Colon (tissue), 2 donors: Measurements from ENCODE around the gene ATP6V0A1.
"Not testable (repeated sequence)": the region's sequence is repeated elsewhere in the genome, so short reads cannot be mapped to it uniquely, and the experiment has no call there.

Experiments
- FAIRE-seq: peaks from 2 replicates; lab custom pipeline; 2012; peaks lifted over from hg19 to GRCh38; lab: Jason Lieb, UNC
- donor health status: control.
- donor health status: control.

ATP6V0A1 gene

DNA sequence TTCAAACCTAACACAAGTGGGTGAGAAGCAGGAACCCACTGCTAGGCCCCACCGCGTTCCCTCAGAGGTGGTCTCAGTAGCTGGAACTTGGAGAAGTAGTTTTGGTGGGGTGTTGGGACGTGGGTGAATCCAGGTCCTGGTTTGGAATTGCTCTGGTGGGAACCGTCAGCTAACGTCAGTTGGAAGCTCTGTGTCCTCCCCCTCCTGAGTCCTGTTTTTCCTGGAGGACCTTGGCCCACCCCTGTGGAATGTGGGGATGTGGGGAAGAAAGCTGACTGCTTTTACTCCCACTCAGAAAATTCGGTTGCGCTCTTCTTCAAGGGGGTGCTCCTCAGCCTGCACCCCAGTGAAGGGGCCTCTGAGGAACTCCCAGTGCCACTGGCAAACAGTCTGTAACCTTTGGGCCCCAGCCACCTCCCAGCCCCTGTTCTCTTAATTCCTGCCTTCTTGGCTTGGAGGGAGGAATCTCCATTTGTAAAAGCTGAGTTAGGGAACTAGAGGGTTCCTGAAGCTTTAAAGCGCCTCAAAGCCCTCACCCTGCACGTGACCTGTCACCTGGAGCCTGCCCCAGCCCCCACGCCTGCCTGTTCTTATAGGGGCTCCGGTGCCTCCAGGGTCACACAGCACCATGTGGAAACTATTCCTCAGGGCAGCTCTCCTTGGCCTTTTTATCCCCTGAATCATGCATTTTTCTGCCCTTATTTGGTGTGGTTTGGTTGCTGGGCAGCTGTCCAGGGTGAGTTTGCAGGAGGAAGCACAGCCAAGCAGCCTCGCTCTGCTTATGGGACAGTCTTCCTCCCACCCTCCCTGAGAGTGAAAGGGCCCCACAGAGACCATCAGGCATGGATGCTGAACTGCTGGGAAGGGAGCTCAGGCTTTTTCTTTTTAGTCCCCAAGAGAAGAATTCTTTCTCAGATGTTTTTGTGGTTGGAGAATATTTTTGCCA is 61.1 kb downstream of the ATP6V0A1 start:
- no peak for FAIRE-seq

DNA sequence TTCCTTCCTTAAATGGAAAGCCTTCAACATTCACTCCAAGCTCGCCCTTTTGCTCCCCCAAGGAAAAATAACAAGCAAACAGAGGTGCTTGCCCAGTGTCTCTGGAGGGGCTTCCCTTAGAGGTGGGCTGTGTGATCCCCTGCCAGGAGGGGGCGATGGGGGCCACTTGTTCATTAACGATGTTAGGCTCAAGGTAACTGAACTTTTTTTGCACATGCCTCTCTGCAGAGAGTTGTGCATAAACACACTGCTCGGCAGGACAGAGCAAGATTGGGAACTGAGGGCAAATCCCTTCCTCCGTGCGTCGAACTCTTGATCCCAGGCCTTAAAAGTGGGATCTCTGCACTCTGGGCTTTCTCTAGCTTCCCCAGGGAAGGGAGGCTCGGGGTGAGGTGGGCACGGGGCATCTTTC is 61.9 kb downstream of the ATP6V0A1 start:
- FAIRE-seq = no peak

DNA sequence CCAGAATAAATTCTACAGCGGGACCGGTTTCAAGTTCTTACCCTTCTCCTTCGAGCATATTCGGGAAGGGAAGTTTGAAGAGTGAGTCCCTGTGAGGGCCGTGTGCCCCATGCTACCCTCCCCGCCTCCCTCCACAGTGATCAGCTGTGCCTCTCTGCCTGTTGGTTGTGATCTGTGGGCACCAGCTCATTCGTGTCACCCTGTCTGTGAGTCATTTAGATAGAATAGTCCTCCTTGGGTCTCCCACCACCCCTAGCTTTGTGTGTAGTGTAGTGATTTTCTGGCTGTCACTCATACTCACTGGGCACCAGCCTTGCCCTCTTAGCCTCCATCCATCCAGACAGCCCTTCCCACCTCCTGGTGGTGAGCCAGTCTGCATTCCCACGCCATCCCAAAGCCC is 62.4 kb downstream of the ATP6V0A1 start:
- no peak for FAIRE-seq

DNA sequence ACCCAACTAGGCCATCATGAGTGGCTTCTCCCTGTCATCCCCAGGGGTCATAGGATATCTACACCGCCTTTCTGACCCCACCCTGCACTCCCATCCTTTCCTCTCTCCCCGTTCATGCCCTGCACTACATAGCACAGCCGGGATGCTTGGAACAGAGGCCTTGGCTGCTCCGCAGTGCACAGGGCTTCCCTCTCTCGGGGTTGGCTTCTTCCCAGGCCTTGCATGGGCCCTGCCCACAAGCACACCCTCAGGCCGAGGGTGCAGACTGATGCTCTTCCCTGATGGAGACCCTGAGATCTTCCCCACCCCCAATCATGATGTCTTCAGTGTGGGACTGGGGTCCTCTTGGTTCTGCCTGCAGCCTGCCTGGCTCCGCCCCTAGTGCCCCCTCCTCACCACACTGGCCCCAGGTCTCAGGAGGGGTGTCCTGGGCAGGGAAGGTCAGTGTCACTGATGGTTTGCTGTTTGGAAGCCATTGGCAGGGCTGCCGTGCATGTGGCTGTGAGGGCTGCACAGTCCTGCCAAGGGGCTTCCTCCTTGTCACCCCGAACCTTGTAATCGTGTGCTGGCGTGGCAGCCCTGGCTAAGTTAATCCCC is 63.1 kb downstream of the ATP6V0A1 start:
- no peak for FAIRE-seq

DNA sequence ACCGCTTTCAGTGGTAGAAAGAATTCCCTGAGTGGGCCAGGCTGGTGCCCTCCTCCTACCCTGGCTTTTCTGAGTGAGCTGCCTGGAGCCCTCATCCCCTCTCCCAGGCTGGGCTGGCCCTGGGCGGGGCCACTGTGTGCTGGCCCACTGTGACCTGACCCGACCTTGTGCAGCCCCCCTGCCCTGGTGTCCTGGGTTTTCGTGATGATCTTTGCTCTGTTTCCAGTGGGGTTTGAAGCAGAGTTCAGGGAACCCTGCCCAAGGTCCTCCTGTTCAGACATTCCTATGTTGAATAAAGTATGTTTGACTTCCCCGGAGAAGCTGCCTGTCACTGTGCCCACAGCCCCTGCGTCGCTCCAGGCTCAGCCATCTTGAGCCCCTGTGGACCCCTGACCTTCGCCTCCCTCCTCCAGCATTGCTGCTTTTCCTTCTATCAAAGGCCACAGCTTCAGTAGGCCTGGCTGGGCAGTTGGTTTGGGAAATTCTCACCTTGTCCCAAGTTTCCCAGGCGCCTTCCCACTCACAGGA is 63.6 kb downstream of the ATP6V0A1 start:
- FAIRE-seq = no peak

DNA sequence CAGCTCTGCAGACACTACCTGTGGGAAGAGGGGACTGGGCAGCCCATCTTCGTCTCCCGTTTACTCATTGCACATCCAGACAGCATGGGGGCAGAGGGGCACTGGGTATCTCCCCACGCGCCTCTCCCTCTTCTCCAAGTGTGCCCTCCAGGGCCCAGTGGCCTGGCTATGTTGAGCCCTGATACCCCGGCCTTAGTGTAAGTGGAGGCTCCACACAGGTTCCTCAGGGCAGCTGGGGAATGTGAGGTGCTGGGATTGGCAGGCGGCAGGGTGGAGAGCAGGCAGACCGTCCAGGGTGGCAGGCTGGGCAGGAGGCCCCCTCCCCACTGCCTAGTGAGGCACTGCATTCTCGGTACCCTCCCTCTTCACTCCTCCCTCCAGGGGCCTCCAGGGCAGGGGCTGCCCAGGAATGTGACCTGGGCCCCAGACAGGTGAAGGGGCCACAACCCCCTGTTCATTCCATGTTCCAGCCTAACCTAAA is 64.2 kb downstream of the ATP6V0A1 start:
- no peak for FAIRE-seq

DNA sequence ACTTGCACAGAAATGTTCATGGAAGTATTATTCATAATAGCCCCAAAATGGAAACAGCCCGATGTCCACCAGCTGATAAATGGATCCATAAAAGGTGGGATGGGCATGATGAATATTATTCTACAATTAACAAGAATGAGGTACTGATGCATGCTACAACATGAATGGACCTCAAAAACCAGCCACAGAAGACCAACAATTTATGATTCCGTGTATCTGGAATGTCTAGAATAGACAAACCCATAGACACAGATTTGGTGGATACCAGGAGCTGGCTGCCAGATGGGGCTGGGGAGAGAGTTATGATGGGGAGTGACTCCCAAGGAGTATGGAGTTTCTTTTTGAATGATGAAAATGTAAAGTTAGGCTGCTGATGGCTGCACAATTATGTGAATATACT is 66.5 kb downstream of the ATP6V0A1 start:
- no peak for FAIRE-seq

DNA sequence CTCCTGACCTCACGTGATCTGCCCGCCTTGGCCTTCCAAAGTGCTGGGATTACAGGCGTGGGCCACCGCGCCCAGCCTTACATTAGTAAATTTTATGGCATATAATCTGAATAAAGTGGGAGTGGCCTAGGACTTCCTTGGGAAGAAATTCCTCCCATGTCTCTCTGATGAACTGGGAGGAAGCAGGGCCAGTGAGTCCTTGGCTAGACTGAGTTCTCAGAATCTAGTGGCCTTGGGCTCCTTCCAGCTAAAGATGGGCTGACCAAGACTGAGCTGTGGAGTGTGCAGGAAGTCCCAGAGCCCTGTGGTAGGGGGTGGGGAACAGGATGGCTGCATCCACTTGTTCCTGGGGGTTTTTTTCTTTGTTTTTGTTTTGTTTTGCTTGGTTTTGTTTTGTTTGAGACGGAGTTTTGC is 67.4 kb downstream of the ATP6V0A1 start:
- FAIRE-seq = no peak

DNA sequence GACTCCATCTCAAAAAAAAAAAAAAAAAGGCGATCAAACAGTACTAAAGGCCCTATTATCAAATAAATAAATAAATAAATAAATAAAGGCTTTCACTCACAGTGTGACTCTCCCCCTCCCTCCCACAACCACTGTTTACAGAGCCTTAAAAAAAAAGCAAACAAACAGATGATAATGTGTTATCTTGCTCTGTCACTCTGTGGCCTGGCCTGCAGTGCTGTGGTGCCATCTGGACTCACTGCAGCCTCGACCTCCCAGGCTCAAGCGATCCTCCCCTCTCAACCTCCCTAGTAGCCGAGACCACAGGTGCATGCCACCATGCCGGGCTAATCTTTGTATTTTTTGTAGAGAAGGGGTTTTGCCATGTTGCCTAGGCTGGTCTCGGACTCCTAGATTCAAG is 69.3 kb downstream of the ATP6V0A1 start:
- FAIRE-seq = no peak

DNA sequence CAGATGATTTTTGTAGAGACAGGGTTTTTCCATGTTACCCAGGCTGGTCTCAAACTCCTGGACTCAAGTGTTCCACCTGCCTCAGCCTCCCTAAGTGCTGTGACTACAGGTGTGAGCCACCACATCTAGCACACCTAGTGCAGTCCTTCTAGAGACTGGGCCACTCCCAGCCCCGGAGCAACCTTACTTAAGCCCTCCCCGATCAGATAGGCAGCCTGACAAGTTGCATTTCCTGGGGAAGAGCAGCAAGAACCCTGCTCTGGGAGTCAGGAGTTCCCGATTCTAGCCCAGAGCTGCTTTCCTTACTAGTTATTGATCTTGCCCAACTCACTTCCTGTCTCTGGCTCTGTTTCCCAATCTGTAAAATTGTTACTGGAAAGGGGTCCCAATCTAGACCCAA is 70.4 kb downstream of the ATP6V0A1 start:
- FAIRE-seq = no peak

DNA sequence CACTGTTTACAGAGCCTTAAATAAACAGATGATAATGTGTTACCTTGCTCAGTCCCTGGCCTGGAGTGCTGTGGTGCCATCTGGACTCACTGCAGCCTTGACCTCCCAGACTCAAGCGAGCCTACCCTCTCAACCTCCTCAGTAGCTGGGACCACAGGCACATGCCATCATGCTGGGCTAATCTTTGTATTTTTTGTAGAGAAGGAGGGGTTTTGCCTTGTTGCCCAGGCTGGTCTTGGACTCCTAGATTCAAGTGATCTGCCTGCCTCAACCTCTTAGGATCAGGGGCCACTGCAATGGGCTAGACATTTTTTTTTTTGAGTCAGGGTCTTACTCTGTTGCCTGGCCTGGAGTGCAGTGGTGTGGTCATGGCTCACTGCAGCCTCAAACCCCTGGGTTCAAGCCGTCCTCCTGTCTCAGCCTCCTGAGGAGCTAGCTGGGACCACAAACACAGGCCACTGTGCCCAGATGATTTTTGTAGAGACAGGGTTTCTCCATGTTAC is 72.3 kb downstream of the ATP6V0A1 start:
- no peak for FAIRE-seq

DNA sequence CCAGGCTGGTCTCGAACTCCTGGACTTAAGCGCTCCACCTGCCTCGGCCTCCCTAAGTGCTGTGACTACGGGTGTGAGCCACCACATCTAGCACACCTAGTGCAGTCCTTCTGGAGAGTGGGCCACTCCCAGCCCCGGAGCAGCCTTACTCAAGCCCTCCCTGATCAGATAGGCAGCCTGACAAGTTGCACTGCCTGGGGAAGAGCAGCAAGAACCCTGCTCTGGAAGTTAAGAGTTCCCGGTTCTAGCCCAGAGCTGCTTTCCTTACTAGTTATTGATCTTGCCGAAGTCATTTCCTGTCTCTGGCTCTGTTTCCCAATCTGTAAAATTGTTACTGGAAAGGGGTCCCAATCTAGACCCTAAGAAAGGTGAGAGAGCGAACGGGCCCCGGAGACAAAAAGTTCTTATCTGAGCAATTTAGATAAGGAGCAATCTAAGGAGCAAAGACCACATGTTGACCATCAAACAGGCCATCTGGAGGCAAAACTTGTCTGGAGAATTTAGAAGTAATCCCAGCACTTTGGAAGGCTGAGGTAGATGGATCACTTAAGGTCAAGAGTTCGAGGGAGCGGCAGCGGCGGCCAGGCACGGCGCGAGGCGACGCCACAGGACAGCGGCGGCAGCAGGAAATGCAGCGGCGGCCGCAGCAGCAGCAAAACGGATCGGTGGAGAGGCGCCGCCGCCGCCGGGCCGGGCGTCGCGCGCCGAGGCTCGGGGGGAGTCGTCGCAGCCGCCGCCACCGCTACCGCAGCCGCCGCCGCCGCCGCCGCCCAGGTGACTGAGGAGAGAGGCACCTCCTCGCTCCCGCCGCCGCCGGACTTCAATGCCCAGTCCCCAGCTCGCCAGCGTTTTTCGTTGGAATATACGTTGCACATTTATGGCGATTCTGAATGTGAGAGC is 73.0 kb downstream of the ATP6V0A1 start:
- FAIRE-seq = no peak

DNA sequence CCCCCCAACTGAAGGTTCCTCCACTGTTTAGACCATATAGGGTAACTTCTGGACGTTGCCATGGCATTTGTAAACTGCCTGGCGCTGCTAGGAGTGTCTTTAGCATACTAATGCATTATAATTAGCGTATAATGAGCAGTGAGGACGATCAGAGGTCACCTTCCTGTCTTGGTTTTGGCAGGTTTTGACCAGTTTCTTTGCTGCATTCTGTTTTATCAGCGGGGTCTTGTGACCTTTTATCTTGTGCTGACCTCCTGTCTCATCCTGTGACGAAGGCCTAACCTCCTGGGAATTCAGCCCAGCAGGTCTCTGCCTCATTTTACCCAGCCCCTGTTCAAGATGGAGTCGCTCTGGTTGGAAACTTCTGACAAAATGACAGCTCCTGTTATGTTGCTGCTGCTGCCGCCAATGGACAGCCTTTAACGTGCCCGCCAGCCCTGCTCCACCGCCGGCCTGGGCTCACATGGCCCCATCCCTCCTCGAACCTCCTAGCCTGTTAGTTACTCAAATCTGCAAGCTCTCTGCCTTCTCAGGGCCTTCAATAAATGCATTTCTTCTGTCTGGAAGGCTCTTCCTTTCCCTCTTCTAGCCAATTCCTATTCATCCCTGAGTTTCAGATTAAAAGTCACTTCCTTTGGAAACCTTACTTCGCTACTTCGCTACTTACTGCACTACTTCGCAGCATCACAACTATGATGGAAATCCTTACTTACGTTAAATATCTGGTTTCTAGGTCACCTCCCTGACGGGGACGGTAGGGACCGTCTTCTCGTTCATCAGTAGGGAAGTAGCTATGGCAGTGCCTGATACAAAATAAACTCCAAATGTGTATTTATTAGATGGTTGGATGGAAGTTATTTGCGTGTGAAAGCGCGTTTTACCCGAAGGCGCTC is 76.7 kb downstream of the ATP6V0A1 start:
- FAIRE-seq = no peak

DNA sequence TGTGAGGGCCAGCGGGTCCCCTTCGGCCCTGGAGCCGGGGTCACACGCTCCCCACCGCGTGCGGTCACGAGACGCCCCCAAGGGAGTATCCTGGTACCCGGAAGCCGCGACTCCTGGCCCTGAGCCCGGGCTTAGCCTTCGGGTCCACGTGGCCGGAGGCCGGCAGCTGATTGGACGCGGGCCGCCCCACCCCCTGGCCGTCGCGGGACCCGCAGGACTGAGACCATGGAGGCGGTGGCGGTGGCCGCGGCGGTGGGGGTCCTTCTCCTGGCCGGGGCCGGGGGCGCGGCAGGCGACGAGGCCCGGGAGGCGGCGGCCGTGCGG is 77.3 kb downstream of the ATP6V0A1 start, which contains the start of gene NAGLU:
Gene NAGLU, plus strand, starts transcription at position 194 of the 324 bp plus-strand sequence. Its CDS starts 32 bp downstream, at position 226.
- FAIRE-seq = no peak

DNA sequence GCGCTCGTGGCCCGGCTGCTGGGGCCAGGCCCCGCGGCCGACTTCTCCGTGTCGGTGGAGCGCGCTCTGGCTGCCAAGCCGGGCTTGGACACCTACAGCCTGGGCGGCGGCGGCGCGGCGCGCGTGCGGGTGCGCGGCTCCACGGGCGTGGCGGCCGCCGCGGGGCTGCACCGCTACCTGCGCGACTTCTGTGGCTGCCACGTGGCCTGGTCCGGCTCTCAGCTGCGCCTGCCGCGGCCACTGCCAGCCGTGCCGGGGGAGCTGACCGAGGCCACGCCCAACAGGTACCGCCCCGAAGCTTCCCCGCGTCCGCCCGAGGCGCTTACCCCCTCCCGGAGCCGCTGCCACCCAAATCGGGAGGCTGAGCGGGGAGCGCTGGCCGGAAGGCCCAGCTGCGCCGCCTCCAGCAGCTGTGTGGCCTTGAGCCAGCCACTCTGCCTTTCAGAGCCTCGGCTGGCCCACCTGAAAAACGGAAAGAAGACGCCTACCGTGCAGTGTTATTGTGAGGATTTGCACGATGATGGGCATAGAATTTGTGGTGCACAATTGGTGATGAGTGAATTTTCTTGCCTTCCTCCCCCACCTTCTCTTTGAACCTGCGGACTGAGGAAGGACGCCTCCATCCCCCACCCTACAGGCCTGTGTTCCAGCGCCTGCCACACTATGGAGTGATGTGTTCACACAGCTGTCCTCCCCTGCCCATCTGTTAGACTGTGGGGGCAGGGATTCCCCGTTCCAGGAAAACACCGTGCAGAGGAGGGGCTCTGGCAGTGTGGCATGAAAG is 77.9 kb downstream of the ATP6V0A1 start:
- FAIRE-seq = no peak

DNA sequence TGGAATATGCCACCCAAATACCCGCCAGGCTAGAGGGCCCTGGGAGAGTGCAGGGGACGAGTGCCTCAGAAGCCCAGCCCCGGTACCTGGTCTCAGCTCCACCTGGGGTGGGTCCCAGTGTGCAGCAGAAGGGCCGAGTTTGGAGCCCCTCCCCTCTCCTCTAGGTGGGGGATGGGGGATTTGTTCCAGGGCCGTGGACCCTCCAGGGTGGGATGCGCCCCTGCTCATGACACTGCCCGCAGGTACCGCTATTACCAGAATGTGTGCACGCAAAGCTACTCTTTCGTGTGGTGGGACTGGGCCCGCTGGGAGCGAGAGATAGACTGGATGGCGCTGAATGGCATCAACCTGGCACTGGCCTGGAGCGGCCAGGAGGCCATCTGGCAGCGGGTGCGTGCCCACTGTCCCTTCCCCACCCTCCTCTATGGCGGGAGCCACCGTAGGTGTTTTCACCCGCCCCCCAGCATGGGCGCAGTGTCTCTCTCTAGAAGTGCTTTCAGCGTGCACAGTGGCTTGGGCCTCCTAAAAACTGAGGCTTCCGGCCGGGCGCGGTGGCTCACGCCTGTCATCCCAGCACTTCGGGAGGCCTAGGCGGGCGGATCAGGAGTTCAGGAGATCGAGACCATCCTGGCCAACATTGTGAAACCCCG is 78.6 kb downstream of the ATP6V0A1 start:
- FAIRE-seq = no peak

DNA sequence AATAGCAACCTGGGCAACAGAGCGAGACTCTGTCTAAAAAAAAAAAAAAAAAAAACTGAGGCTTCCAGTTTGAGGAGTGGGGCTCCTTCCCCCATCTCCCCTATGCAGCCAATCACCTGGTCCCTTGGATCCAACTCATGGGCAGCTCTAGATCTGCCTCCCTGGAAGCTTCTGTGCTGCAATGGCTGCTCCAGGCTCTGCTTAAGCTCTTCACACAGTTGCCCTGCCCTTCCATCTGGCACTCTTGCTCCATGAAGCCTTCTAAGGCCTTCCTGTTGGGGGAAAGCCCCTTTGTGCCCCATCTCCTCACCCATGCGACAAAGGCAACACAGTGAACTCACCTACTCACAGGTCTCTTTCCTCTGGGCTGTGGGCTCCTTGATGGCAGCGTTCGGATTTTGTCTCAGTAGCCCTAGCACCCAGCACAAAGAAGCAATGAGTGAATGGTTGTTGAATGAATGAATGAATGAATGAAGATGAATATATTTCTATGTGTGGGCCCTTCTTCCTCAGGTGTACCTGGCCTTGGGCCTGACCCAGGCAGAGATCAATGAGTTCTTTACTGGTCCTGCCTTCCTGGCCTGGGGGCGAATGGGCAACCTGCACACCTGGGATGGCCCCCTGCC is 79.3 kb downstream of the ATP6V0A1 start:
- FAIRE-seq = no peak

DNA sequence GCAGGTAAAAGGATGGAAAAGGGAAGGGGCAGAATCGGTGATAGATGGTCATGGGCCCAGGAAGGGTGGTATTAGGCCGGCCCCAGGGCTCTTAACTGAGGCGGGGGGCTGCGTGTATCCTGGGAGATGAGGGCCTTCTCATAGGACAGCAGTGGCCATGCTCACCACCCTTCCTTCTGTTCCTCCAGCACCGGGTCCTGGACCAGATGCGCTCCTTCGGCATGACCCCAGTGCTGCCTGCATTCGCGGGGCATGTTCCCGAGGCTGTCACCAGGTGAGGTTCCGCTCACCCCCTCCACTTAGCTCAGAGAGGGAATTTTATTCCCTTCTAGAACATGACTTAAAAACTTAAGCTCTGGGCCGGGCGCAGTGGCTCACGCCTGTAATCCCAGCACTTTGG is 79.8 kb downstream of the ATP6V0A1 start:
- FAIRE-seq = no peak

DNA sequence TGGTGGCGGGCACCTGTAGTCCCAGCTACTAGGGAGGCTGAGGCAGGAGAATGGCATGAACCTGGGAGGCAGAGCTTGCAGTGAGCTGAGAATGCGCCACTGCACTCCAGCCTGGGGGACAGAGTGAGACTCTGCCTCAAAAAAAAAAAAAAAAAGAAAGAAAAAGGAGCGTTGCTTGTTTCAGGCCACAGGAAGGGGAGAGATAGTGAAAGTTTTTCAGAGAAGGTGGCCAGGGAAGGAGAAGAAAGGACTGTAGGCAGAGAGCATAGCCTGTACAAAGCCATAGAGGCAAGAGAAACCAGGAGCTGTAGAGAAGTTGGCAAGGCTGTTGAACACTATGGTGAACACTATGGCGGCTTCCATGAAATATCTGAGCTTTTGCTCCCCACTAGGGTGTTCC is 81.9 kb downstream of the ATP6V0A1 start:
- FAIRE-seq = not testable (repeated sequence)
